Measurements from ENCODE around the gene LMAN1L.
A peak's percentile ranks its signal among the peaks of the same experiment; 100 is the strongest.

The LMAN1L gene

DNA sequence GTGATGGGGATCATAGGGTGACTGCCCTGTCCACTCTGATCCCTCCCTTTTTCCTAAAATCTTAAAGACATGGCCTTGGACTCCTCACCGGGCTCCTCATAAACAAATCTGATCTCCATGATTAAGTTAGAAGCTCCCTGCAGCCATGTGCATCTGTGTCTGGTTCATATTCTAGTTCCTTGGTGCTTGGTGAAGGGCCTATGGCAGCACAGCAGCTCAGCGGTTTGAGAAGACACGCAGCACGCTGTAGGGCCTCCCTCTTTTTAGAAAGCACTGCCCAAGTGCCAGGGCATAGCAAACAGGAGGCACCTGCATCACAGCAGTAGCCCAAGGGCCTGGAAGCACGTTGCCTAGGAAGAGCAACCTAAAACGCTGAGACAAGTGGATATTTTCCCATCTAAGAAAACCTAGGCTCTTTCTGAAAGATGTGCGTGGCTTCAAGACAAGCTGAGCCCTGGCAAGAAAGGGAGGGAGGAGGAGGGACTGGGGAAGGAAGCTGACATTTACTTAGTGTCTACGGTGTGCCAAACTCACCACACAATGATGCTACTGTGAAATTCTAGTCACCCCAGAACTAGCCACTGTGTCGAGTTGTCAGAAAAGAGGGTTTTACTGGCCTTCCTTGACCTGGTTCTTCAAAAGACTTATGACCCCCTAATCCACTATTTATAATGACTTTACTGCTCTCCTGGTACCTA is 45.2 kb downstream of the LMAN1L start:
- no peak for DNase-seq (ENCODE audit: low spot score)

DNA sequence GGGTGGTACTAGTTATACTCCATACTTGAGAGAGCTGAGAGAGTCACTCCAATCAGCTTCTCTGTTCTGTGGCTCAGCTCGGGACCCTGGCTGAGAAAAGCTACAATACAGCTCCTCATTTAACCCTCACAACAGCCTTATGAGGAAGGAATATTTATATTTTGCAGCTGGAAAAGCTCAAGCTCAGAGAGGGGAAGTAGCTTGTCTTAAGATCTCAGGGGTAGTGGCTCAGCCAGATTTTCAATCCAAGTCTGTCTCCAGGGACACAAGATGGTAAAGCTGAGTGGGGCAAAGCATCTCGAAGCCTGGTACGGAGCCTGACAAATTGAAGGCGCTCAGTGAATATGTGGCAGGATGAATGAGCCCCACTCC is 45.7 kb downstream of the LMAN1L start:
- no peak for DNase-seq (ENCODE audit: low spot score)

DNA sequence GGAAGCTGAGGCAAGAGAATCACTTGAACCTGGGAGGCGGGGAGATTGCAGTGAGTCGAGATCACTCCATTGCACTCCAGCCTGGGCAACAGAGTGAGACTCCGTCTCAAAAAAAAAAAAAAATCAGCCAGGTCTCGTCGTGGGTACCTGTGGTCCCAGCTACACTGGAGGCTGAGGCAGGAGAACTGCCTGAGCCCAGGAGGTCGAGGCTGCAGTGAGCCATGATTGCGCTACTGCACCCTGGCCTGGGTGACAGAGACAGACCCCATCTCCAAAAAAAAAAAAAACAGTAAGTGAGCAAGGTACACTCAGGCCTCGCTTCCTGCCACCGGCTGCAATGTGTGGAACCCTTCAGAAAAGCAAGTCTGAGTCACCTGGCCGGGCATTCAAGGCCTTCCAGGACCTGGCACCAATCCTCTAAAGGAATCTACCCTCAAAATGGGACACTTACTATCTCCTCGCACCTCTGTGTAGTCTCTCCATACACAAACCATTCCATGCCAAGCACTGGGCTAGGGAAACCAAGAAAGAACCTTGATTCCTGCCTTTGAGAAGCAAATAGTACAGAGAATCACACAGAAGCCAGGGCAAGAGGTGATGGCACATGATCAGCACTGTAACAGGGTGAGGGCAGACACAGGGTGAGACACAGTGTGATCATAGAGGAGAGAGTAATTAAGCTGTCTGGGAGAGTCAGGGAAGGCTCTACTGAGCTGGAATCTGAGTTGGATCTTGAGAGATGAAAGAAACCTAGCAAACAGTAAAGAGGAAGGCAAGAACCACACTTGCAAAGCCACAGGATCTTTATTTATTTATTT is 50.8 kb downstream of the LMAN1L start:
- DNase-seq (ENCODE audit: low spot score): peak; percentile 41

DNA sequence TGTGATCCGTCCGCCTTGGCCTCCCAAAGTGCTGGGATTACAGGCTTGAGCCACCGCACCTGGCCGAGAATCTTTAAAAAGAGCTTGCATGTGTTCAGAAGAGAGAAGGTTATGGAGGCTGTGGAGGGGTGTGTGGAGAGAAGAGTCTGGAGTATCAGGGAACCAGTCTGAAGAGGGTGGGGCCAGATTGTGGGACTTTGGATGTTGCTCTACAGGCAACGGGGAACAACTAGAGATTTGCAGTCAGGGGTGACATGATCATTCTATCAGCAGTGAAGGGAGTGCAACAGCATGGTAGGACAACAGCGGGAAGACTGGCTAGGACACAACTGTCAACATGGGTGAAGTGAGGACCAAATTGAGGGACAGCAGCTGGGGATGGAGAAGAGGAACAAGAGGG is 51.7 kb downstream of the LMAN1L start:
- no peak for DNase-seq (ENCODE audit: low spot score)

DNA sequence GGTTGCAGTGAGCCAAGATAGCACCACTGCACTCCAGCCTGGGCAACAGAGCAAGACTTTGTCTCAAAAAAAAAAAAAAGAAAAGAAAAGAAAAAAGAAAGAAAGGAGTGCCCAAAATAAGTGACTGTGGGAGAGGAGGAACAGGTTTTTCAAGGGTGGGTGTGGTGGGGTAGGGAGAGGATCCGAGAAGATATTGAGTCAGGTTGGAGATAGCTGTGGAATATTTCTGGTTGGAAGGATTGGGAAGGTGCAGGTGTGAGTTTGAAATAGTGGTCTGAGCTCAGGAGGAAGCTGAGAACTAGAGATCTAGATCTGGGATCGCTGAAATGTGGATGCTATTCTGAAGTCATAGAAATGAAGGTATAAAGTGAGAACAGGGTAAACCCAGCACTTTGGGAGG is 52.7 kb downstream of the LMAN1L start:
- DNase-seq (ENCODE audit: low spot score): no peak

DNA sequence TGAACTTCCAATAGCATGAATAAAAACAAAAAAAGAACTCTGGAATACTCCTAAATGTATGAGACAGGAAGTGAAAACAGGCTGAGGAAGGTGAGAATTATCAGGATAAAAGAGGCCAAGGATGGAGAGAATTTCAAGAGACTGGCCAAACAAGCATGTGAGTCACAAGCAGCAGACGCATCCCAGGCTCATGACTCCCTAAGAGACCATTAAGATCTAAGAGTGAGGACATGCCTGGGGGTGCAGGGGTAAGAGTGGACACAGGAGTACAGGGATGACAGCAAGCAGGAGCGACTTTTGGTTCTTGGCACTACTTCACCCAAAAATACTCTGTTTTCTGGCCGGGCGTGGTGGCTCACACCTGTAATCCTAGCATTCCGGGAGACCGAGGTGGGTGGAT is 53.5 kb downstream of the LMAN1L start:
- DNase-seq (ENCODE audit: low spot score): peak; percentile 50

DNA sequence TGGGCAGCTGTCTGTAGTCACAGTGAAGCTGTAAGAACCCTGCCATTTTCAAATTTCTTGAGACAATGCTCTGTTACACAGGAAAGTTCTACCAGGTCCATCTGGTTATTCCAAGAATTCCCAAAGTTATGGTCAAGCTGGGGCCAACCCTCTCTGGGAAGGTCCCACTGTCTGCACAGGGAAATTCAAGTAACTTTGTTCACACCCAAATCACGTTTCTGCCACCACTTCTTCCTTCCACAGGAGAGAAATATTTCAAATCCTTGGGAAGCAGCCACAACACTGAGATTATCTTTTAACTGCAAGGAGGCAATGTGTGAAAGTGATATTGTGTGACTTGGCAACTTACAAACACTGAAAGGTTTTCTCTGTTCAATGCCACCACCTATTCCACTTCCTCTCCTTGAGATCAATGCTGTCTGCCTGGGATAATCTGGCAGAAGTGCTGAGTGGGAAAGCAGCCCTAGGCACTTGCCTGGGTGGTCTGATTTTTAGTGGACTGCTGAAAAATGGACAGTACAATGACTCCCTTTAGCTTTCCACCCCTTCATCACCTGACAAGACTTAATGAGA is 54.9 kb downstream of the LMAN1L start:
- no peak for DNase-seq (ENCODE audit: low spot score)

DNA sequence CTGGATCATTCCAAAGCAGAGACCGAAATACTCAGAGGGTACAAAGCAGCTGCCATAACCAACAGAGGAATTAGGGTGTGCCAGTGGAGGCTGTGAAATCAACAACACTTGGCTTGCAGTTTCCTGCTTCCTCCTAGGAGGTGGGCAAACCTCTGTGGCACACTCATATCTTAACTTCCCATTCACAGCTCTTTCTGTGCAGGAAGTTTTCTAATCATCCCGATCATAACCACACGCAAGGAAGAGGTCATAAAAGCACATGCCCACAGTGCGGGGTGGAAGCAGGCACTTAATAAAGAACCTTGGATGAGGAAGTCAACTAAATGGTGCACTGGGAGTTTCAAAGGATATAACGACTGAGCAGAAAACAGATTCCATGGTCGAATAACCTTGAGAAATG is 55.4 kb downstream of the LMAN1L start:
- DNase-seq (ENCODE audit: low spot score): no peak

DNA sequence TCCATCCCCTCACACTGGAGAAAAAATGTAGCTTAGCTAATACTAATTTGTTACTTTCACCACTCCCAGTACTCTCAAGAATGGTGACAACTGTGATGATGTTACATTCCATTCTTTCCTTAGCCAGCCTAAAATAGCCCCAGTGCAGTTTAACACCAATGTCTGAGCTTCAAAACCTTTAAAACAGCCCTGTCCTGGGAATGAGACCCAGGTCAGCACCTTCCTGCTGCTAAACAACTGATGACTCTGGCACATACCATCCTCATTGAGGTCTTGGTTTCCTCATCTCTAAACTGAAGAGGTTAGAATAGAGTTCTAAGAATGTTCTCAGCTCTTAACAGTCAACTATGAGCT is 56.7 kb downstream of the LMAN1L start:
- no peak for DNase-seq (ENCODE audit: low spot score)

DNA sequence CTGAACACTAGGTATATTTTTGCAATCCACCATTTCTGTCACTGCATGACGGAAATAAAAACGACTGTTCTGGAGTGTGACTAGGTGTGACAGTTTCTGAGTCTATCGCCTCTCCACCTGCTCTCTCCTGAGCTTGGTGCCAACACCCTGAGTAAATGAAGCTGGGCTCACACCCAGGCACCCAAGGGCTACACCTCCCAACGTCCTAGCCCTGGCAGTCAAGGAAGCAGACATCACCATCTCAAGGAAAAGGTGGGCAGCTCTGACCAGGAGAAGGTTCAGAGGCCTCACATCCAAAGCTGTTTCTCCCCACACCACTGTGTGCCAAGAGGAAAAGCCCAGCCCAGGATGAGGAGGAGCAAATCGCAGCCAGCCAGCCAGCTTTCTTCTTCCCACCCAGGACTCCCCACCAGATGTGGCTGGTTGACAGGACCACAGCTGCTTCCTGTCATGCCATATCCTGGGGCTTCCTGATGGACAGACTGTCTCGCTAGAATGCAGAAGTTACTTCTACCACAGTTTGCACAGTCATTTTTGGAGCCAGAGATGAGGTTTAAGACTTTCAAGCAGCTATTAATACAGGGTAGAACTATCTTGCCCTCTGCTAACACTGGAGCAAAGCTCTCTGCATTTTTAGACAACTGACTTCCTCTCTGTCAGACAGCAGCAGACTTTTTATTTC is 57.2 kb downstream of the LMAN1L start:
- DNase-seq (ENCODE audit: low spot score): no peak

DNA sequence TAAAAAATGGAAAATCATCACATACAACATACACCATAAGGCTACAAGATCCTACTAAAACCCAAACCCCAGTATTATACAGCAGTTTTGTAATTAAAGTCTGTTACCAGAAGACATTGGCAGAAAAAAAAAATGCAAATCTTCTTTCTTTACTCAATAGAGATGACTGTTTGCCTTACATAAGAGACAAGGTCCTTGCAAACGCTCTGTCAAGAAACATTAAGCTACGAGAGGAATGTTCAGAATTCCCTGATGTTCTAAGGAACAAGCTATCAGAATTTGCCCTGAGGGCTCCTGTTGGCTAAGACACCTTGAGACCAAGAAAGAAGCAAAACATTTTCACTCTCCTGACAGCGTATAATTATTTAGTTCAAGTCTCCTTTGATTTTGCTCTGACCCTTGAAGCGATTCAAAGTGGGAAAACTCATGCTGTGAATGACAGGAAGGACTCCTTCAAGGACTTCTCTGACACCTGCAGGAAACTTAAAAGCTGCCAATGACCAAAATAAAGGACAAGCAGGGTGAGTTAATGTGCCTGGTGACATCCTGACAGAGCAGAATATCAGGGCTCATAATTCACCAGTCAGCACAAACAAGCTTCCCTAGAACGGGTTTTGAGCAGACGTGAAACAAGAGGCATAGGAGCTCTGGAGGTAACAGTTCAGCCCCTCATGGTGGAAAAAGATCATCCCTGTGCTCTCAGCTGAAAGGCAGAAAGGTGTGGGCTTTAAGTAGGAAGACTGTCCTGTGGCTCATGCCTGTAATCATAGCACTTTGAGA is 58.0 kb downstream of the LMAN1L start:
- DNase-seq (ENCODE audit: low spot score): no peak

DNA sequence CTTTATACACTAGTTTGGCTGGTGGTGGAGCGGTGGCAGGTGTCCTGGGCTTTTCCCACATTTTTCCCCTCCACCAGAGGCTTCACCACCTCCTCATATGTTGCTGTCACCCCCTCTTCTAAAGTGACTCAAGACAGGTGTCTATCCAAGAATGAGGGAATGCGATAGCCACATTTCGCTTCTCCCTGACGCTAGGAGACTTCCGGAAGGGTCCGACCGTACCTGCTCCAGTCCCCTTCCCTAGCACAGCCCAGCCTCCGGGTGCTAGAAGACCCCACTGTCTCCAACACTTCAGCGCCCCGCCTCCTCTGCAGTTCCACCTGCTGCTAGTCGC is 60.0 kb downstream of the LMAN1L start:
- DNase-seq (ENCODE audit: low spot score): no peak

DNA sequence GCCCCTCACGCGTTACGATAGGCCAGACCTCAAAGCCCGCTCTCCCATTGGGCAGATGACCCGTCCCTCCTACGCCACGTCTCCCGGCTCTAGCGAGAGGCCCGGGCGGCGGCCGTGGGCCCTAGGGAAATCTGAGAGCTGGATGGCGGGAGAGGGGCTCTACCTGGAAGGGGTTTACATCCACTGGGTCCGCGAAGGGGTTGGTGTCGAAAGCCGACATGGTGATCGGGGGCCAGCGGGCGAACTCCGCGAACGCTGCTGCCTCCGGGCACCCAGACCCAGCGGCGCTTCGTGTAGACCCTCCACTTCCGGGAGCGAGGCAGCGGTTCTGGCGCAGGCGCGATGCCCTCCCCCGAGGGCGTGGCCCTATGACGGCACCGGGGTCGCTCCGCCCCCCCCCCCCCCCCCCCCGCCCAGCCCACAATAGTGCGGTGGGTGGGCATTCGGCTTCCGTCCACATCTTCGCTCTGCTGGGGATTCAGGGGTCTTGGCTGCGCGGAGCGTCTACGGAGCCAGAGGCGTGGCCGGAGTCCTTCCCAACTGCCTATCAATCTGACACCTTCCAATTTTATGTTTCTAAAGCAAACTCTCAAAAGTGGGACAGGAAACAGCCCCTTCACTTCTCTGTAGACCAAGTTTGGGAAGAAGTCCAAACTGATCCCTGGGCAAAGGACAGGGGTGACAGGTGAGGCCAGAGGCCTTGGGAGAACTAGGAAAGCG is 60.6 kb downstream of the LMAN1L start, which contains the start of gene SCAMP2:
SCAMP2 (minus strand) TSS at position 330 of the 720 bp plus-strand sequence; CDS start at position 220, 110 bp downstream.
- peak; percentile 91 for DNase-seq (ENCODE audit: low spot score)

DNA sequence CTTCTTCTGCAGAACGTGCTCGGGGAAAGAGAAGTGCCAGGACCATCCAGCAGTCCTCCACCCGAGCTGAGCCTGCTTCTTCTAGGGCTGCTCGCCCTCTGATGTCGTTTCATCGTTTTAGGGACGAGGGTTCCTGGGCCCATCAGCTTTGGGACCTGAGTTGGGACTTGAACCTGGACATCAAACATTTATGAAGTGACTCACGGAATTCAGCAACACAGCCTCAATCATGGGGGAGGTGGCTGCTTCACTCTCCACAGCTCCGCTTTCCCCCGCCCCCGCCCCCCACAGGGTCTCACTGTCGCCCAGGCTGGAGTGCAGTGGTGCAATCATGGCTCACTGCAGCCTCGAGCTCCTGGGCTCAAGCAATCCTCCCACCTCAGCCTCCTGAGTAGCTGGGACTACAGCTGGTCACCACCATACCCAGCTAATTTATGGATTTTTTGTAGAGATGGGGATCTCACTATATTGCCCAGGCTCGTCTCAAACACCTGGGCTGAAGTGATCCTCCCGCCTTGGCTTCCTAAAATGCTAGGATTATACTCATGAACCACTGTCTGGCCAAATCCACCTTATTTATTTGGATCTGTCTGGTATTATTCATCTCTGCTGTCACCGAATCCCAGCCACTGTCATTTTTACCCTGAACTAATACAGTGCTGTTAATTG is 61.3 kb downstream of the LMAN1L start:
- DNase-seq (ENCODE audit: low spot score): no peak

Measured in RKO (cell line).